HL-60 (cell line): Measurements from ENCODE around the gene SLC35G1.

Experiments
- CTCF ChIP-seq: IDR thresholded peaks from one replicate; pipeline ENCODE4 v1.5.1; 2011; ENCODE audit warnings: low read length, control low read depth, inconsistent platforms; ENCODE audit not compliant: insufficient read depth
- POLR2AphosphoS5 ChIP-seq: IDR thresholded peaks from 2 replicates; pipeline ENCODE4 v1.6.1; 2012; ENCODE audit warnings: low read depth

GRCh38 chr10:93854975-93855374 lies 38.8 kb upstream of the SLC35G1 start:
- TF ChIP-seq CTCF (no peak), POLR2AphosphoS5 (no peak)
